ENCODE data around the gene FAM78B.

FAM78B gene

GRCh38 chr1:166166698-166167571, at the start of gene FAM78B:
Gene FAM78B, minus strand, starts transcription at chr1:166167001. Its CDS starts 753 bp downstream, at chr1:166166248.
- no peaks in the 10 kb centered on the region for H3K36me3 Mint-ChIP-seq (ENCODE audit: insufficient read depth)
- peaks cover 58% of the 10 kb centered on the region for H3K27me3 Mint-ChIP-seq
- no peak for DNase-seq (ENCODE audit: low spot score in 2 of 2)
- peak within 1 kb of the TSS; percentile 71 for H3K4me3 Mint-ChIP-seq
- peaks cover 7% of the 10 kb centered on the region for H3K4me1 Mint-ChIP-seq
- H3K9me3 Mint-ChIP-seq: no peaks in the 10 kb centered on the region
- H3K27ac Mint-ChIP-seq (ENCODE audit: low read depth): no peak within 1 kb of the TSS
- ATAC-seq (replicated peaks; ENCODE audit: extremely low read depth, poor library complexity, severe bottlenecking): peak; percentile 32

GRCh38 chr1:166202546-166202945, 35.7 kb upstream of the FAM78B start:
- ATAC-seq (replicated peaks; ENCODE audit: extremely low read depth, poor library complexity, severe bottlenecking) (no peak), DNase-seq (ENCODE audit: low spot score in 2 of 2) (no peak)
- peaks cover 15% of the 10 kb centered on the region for H3K9me3 Mint-ChIP-seq
- H3K4me3 Mint-ChIP-seq: no peak overlapping the region
- no peaks in the 10 kb centered on the region for H3K27me3 Mint-ChIP-seq
- no peaks in the 10 kb centered on the region for H3K36me3 Mint-ChIP-seq (ENCODE audit: insufficient read depth)
- no peak overlapping the region for H3K27ac Mint-ChIP-seq (ENCODE audit: low read depth)
- no peaks in the 10 kb centered on the region for H3K4me1 Mint-ChIP-seq

- Mint-ChIP-seq H3K9me3 (peaks cover 14% of the 10 kb centered on the region), H3K27ac (ENCODE audit: low read depth) (no peak overlapping the region), H3K4me3 (no peak overlapping the region), H3K27me3 (no peaks in the 10 kb centered on the region), H3K36me3 (ENCODE audit: insufficient read depth) (no peaks in the 10 kb centered on the region), H3K4me1 (no peaks in the 10 kb centered on the region)
- ATAC-seq (replicated peaks; ENCODE audit: extremely low read depth, poor library complexity, severe bottlenecking) (no peak), DNase-seq (ENCODE audit: low spot score in 2 of 2) (no peak)
These were observed 33.9 kb upstream of the FAM78B start for GRCh38 chr1:166200743-166201142.

GRCh38 chr1:166197597-166197996, 30.8 kb upstream of the FAM78B start:
- no peak for DNase-seq (ENCODE audit: low spot score in 2 of 2)
- H3K27me3 Mint-ChIP-seq: peaks cover 12% of the 10 kb centered on the region
- no peaks in the 10 kb centered on the region for H3K4me1 Mint-ChIP-seq
- no peaks in the 10 kb centered on the region for H3K36me3 Mint-ChIP-seq (ENCODE audit: insufficient read depth)
- peaks cover 4% of the 10 kb centered on the region for H3K9me3 Mint-ChIP-seq
- no peak overlapping the region for H3K27ac Mint-ChIP-seq (ENCODE audit: low read depth)
- no peak overlapping the region for H3K4me3 Mint-ChIP-seq
- no peak for ATAC-seq (replicated peaks; ENCODE audit: extremely low read depth, poor library complexity, severe bottlenecking)

- Mint-ChIP-seq H3K27ac (ENCODE audit: low read depth) (no peak overlapping the region), H3K27me3 (peaks cover 15% of the 10 kb centered on the region), H3K36me3 (ENCODE audit: insufficient read depth) (no peaks in the 10 kb centered on the region), H3K9me3 (peaks cover 4% of the 10 kb centered on the region), H3K4me1 (no peaks in the 10 kb centered on the region), H3K4me3 (no peak overlapping the region)
- DNase-seq (ENCODE audit: low spot score in 2 of 2) (no peak), ATAC-seq (replicated peaks; ENCODE audit: extremely low read depth, poor library complexity, severe bottlenecking) (no peak)
These were observed 30.3 kb upstream of the FAM78B start for GRCh38 chr1:166197141-166197540.

- no peak overlapping the region for H3K4me3 Mint-ChIP-seq
- H3K4me1 Mint-ChIP-seq: no peaks in the 10 kb centered on the region
- no peak overlapping the region for H3K27ac Mint-ChIP-seq (ENCODE audit: low read depth)
- H3K36me3 Mint-ChIP-seq (ENCODE audit: insufficient read depth): no peaks in the 10 kb centered on the region
- peaks cover 15% of the 10 kb centered on the region for H3K27me3 Mint-ChIP-seq
- H3K9me3 Mint-ChIP-seq: peaks cover 4% of the 10 kb centered on the region
- no peak for ATAC-seq (replicated peaks; ENCODE audit: extremely low read depth, poor library complexity, severe bottlenecking)
- no peak for DNase-seq (ENCODE audit: low spot score in 2 of 2)
These were observed 26.4 kb upstream of the FAM78B start for GRCh38 chr1:166193057-166193698.

GRCh38 chr1:166190400-166190799, 23.6 kb upstream of the FAM78B start:
- Mint-ChIP-seq H3K4me1 (no peaks in the 10 kb centered on the region), H3K27ac (ENCODE audit: low read depth) (no peak overlapping the region), H3K4me3 (no peak overlapping the region), H3K9me3 (peaks cover 4% of the 10 kb centered on the region), H3K36me3 (ENCODE audit: insufficient read depth) (no peaks in the 10 kb centered on the region), H3K27me3 (peaks cover 15% of the 10 kb centered on the region)
- no peak for ATAC-seq (replicated peaks; ENCODE audit: extremely low read depth, poor library complexity, severe bottlenecking)
- DNase-seq (ENCODE audit: low spot score in 2 of 2): no peak

- peaks cover 4% of the 10 kb centered on the region for H3K9me3 Mint-ChIP-seq
- H3K27ac Mint-ChIP-seq (ENCODE audit: low read depth): no peak overlapping the region
- no peaks in the 10 kb centered on the region for H3K4me1 Mint-ChIP-seq
- H3K4me3 Mint-ChIP-seq: no peak overlapping the region
- H3K27me3 Mint-ChIP-seq: peaks cover 15% of the 10 kb centered on the region
- no peak for ATAC-seq (replicated peaks; ENCODE audit: extremely low read depth, poor library complexity, severe bottlenecking)
- no peaks in the 10 kb centered on the region for H3K36me3 Mint-ChIP-seq (ENCODE audit: insufficient read depth)
- DNase-seq (ENCODE audit: low spot score in 2 of 2): no peak
These were observed 22.3 kb upstream of the FAM78B start for GRCh38 chr1:166189126-166189525.

- ATAC-seq (replicated peaks; ENCODE audit: extremely low read depth, poor library complexity, severe bottlenecking) (no peak), DNase-seq (ENCODE audit: low spot score in 2 of 2) (no peak)
- H3K27me3 Mint-ChIP-seq: no peaks in the 10 kb centered on the region
- no peaks in the 10 kb centered on the region for H3K4me1 Mint-ChIP-seq
- no peaks in the 10 kb centered on the region for H3K9me3 Mint-ChIP-seq
- H3K4me3 Mint-ChIP-seq: no peak overlapping the region
- H3K36me3 Mint-ChIP-seq (ENCODE audit: insufficient read depth): no peaks in the 10 kb centered on the region
- no peak overlapping the region for H3K27ac Mint-ChIP-seq (ENCODE audit: low read depth)
These were observed 18.7 kb upstream of the FAM78B start for GRCh38 chr1:166185526-166185925.

GRCh38 chr1:166184897-166185296, 18.1 kb upstream of the FAM78B start:
- Mint-ChIP-seq H3K27me3 (no peaks in the 10 kb centered on the region), H3K4me1 (no peaks in the 10 kb centered on the region), H3K4me3 (no peak overlapping the region), H3K9me3 (no peaks in the 10 kb centered on the region), H3K27ac (ENCODE audit: low read depth) (no peak overlapping the region), H3K36me3 (ENCODE audit: insufficient read depth) (no peaks in the 10 kb centered on the region)
- DNase-seq (ENCODE audit: low spot score in 2 of 2): no peak
- no peak for ATAC-seq (replicated peaks; ENCODE audit: extremely low read depth, poor library complexity, severe bottlenecking)

GRCh38 chr1:166184012-166184411, 17.2 kb upstream of the FAM78B start:
- no peak overlapping the region for H3K27ac Mint-ChIP-seq (ENCODE audit: low read depth)
- no peak for DNase-seq (ENCODE audit: low spot score in 2 of 2)
- ATAC-seq (replicated peaks; ENCODE audit: extremely low read depth, poor library complexity, severe bottlenecking): no peak
- H3K4me3 Mint-ChIP-seq: no peak overlapping the region
- no peaks in the 10 kb centered on the region for H3K36me3 Mint-ChIP-seq (ENCODE audit: insufficient read depth)
- H3K9me3 Mint-ChIP-seq: no peaks in the 10 kb centered on the region
- H3K4me1 Mint-ChIP-seq: no peaks in the 10 kb centered on the region
- H3K27me3 Mint-ChIP-seq: no peaks in the 10 kb centered on the region

GRCh38 chr1:166182281-166182680, 15.5 kb upstream of the FAM78B start:
- Mint-ChIP-seq H3K36me3 (ENCODE audit: insufficient read depth) (no peaks in the 10 kb centered on the region), H3K27me3 (peaks cover 12% of the 10 kb centered on the region), H3K27ac (ENCODE audit: low read depth) (no peak overlapping the region), H3K4me1 (no peaks in the 10 kb centered on the region), H3K9me3 (no peaks in the 10 kb centered on the region), H3K4me3 (no peak overlapping the region)
- DNase-seq (ENCODE audit: low spot score in 2 of 2): no peak
- no peak for ATAC-seq (replicated peaks; ENCODE audit: extremely low read depth, poor library complexity, severe bottlenecking)

- Mint-ChIP-seq H3K4me3 (no peak overlapping the region), H3K27ac (ENCODE audit: low read depth) (no peak overlapping the region), H3K9me3 (no peaks in the 10 kb centered on the region), H3K36me3 (ENCODE audit: insufficient read depth) (no peaks in the 10 kb centered on the region), H3K4me1 (no peaks in the 10 kb centered on the region), H3K27me3 (peaks cover 12% of the 10 kb centered on the region)
- no peak for DNase-seq (ENCODE audit: low spot score in 2 of 2)
- ATAC-seq (replicated peaks; ENCODE audit: extremely low read depth, poor library complexity, severe bottlenecking): no peak
These were observed 9.6 kb upstream of the FAM78B start for GRCh38 chr1:166176416-166176815.
